Activated CD4-positive, alpha-beta T cell treated with anti-CD3 and anti-CD28 coated beads, Interleukin-2, amount 10 ng/mL, durations not matched to agents 24 days and 14 days (primary cell): ENCODE results near the gene ASPM. TPM values are rescaled to one million over a fixed set of nuclear protein-coding genes. Genes with fewer than 3 reads are reported as not detected.
A peak's percentile ranks its signal among the peaks of the same experiment; 100 is the strongest.

Experiments used
- DNase-seq: peaks from one replicate; pipeline ENCODE4 v3.0.0; 2022
- H3K27ac Mint-ChIP-seq: one replicate; pipeline ENCODE4 v1.8.0; 2022; ENCODE audit warnings: mild to moderate bottlenecking, mixed read lengths
- H3K27me3 Mint-ChIP-seq: one replicate; pipeline ENCODE4 v1.8.0; 2022; ENCODE audit warnings: mixed read lengths
- H3K36me3 Mint-ChIP-seq: one replicate; pipeline ENCODE4 v1.8.0; 2022; ENCODE audit warnings: low read depth, mild to moderate bottlenecking, mixed read lengths
- H3K4me1 Mint-ChIP-seq: one replicate; pipeline ENCODE4 v1.8.0; 2021; ENCODE audit warnings: mixed read lengths
- H3K4me3 Mint-ChIP-seq: one replicate; pipeline ENCODE4 v1.8.0; 2022; ENCODE audit warnings: mild to moderate bottlenecking, moderate library complexity, mixed read lengths
- H3K9me3 Mint-ChIP-seq: one replicate; pipeline ENCODE4 v1.8.0; 2021; ENCODE audit warnings: mixed read lengths
- intact Hi-C: fragments of 100-400 bp; cut with micrococcal nuclease; formaldehyde crosslinking; loops from one replicate; pipeline ENCODE4 v1.15.1; 2023
- total RNA-seq: library from RNA; stranded (reverse); gene quantifications from 2 replicates; pipeline ENCODE4 v1.2.3, GENCODE V29; 2022

The ASPM gene
- total RNA-seq, 1 donor from 2014 or later = 29.1 TPM

DNA sequence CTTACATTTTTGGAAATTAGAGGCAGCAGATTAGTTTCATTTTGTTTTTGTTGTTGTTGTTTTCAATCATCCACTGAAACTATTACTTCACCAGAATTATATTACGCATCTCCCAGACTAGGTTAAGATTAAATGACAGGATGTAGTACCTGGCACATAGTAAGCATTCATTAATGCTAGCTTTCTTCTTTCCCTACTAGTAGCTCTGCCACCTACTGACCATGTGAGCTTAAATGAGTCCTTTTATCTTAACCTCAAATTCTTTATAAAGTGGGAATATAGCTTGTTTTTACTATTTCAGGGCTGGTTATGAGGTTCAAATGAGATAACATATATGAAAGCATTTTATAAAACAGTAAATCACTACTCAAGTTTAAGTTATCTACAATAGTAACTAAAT, 10.2 kb upstream of the ASPM start:
- no peaks in the 10 kb centered on the region for H3K27me3 Mint-ChIP-seq
- intact Hi-C loops = no loop called here
- DNase-seq = no peak
- no peaks in the 10 kb centered on the region for H3K9me3 Mint-ChIP-seq
- peaks cover 12% of the 10 kb centered on the region for H3K36me3 Mint-ChIP-seq
- H3K27ac Mint-ChIP-seq = no peak overlapping the region
- no peak overlapping the region for H3K4me3 Mint-ChIP-seq
- H3K4me1 Mint-ChIP-seq = no peaks in the 10 kb centered on the region

DNA sequence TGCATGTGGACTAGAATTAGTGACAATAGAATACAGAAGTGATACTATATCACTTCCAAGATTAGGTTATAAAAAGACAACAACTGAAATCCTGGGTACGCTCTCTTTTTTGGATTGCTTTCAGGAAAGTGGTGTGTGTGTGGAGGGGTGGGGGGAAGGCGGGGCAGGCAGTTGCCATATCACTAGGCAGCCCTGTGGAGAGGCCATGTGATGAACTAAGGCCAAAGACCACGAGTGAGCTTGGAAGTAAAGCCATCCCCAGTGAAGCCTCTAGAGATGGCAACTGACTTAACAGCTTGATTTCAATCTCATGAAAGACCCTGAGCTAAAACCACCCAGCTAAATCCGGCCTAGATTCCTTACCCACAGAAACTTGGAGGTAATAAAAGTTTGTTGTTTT, 6.2 kb upstream of the ASPM start:
- Mint-ChIP-seq H3K36me3 (no peaks in the 10 kb centered on the region), H3K27me3 (no peaks in the 10 kb centered on the region), H3K4me1 (no peaks in the 10 kb centered on the region), H3K9me3 (no peaks in the 10 kb centered on the region), H3K27ac (no peak overlapping the region), H3K4me3 (no peak overlapping the region)
- intact Hi-C loops = no loop called here
- no peak for DNase-seq

DNA sequence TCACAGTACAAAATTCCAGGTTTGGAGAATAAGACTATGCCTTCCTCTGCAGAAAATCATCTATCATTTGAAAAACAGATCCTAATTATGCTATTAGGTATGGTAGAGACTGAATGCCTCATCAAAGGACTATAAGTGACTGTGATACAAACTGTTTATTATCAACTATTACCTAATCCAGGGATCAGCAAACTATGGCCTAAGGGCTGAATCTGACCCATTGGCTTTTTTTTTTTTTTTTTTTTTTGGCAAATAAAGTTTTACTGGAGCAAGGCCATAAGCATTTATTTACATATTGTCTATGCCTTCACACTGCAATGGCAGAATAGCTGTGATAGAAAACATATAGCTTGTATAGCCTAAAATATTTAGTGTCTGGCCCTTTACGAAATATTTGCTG, 4.7 kb upstream of the ASPM start:
- Mint-ChIP-seq H3K36me3 (no peaks in the 10 kb centered on the region), H3K4me1 (peaks cover 5% of the 10 kb centered on the region), H3K9me3 (no peaks in the 10 kb centered on the region), H3K27me3 (no peaks in the 10 kb centered on the region), H3K4me3 (no peak overlapping the region), H3K27ac (no peak overlapping the region)
- DNase-seq = no peak
- intact Hi-C loops = no loop called here

DNA sequence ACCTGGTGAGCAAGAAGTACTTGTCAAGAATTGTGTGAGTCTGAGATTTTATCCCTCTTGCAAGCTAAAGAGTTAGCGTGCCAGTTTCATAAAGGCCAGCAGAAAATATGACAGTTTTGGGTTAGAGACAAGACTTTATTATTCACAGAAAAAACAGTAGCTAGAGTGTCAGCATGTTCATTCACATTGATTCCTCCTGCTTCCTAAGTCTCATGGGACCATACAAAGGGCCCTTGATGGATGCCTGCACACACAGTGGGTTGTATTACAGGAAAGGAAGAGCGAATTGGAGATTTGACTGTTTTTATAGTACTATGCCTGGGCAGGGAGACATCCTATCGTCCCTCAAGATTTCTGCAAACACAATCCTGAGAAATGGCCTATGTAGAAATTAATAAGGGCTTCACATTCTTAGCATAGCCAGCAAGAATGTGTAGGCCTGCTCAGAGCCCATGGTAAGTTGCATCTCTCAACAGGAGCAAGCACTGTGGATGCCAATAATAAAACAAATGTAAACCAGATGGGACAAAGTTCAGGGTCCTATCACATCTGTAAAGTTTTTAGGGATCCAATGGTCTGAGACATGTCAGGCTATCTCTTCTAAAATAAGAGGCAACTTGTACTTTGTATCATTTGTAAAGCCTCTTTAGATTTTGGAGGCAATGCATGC, 4.0 kb upstream of the ASPM start:
- no peak for DNase-seq
- H3K36me3 Mint-ChIP-seq = no peaks in the 10 kb centered on the region
- intact Hi-C loops = no loop called here

DNA sequence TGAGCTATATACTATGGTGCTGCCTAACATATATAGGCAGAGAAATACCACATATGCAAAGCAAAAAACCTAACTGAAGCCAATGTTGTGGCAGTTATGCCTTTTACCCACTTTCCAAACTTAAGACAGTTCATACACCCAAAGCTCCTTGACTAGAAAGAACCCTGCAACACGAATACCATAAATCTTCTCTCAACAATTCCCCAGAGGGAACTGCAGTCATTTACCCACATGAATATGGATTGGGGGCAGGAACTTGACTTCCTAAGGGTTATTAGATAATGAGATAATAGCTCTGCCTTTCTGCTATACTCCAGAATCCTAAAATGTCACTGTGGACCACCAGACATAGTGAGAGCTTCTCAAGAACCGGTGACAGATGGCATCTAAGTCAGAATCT, 2.9 kb upstream of the ASPM start:
- H3K9me3 Mint-ChIP-seq = no peaks in the 10 kb centered on the region
- peaks cover 9% of the 10 kb centered on the region for H3K4me1 Mint-ChIP-seq
- intact Hi-C loops = loop anchor here (5.0 kb wide), 1 partner anchor 1008 kb away; the partner anchor contains the start of gene NEK7
- H3K36me3 Mint-ChIP-seq = peaks cover 2% of the 10 kb centered on the region
- H3K4me3 Mint-ChIP-seq = no peak overlapping the region
- H3K27me3 Mint-ChIP-seq = no peaks in the 10 kb centered on the region
- no peak overlapping the region for H3K27ac Mint-ChIP-seq
- no peak for DNase-seq

More for the DNA sequence above, 4.0 kb upstream of the ASPM start:
- no peak overlapping the region for H3K27ac Mint-ChIP-seq
- H3K4me3 Mint-ChIP-seq = no peak overlapping the region
- H3K4me1 Mint-ChIP-seq = peaks cover 5% of the 10 kb centered on the region
- H3K9me3 Mint-ChIP-seq = no peaks in the 10 kb centered on the region
- no peaks in the 10 kb centered on the region for H3K27me3 Mint-ChIP-seq

DNA sequence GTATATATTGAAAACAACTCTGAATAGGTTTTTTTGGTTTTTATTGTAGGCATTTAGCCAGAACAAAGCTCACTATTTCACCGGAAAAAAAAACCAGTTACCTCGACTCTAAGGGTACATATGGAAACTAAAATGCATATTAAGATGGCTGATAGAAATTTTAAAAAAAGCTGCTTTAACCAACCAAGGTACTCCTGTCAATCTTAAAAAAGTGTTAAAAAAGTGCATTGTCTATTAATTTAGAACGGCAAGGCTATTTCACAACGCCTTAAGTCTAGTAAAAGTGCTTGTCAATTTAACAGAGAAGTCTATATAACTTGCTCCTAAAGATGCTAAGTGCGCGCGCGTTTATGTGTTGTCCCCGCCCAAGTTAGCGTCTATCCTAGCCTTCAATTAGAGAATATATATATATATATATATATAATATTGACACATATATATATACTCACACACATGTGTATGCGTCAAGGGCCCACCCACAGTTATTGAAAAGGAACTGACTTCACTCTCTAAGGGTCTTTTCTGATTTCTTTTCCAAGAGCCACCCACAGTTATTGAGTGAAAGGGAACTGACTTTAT, 934 bp downstream of the ASPM start:
- Mint-ChIP-seq H3K9me3 (no peaks in the 10 kb centered on the region), H3K4me3 (peak overlapping the region; percentile 96), H3K27me3 (no peaks in the 10 kb centered on the region), H3K27ac (peak overlapping the region; percentile 95), H3K4me1 (peaks cover 33% of the 10 kb centered on the region), H3K36me3 (peaks cover 21% of the 10 kb centered on the region)
- intact Hi-C loops = loop anchor here (5.0 kb wide), 1 partner anchor 1012 kb away; the partner anchor contains the start of gene NEK7
- peak; percentile 67 for DNase-seq

DNA sequence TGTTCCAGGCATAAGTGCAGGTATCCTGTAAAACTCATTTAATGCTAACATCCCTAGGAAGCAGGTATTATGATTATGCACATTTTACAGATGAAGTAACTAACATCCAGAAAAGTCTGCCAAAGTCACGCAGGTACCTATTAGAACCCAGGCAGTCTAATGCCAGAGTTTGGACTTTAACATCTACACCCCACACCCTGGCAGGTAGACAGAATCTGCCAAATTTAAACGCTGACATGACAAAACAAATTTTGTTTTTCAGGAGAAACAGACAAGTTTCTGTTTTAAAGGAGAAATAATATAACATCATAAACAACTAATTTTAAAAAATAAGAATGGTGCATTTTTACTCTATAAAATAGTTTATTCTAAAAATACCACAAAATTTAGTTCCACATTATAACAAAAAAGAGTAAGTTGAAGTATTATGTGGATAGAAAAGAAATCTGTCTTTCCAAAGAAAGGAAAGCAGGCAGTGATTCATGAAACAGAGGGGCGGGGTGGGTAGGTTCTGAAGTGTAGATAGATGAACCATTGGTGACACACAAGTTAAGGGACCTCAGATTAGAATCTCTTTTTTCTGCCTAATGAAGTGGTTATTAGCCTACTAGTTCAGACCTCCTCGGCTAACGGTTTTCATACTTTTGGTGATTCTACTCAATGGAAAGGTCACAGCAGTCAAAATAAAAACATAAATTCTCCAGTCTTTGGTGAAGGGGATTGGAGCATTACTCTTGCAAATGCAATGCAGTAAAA, 1.7 kb downstream of the ASPM start:
- peaks cover 39% of the 10 kb centered on the region for H3K4me1 Mint-ChIP-seq
- no peak for DNase-seq
- H3K4me3 Mint-ChIP-seq = peak overlapping the region; percentile 96
- peaks cover 25% of the 10 kb centered on the region for H3K36me3 Mint-ChIP-seq
- no peaks in the 10 kb centered on the region for H3K9me3 Mint-ChIP-seq
- intact Hi-C loops = loop anchor here (5.0 kb wide), 2 partner anchors 37 to 1013 kb away; partner anchors contain the start of gene NEK7
- H3K27ac Mint-ChIP-seq = peak overlapping the region; percentile 68
- H3K27me3 Mint-ChIP-seq = no peaks in the 10 kb centered on the region

DNA sequence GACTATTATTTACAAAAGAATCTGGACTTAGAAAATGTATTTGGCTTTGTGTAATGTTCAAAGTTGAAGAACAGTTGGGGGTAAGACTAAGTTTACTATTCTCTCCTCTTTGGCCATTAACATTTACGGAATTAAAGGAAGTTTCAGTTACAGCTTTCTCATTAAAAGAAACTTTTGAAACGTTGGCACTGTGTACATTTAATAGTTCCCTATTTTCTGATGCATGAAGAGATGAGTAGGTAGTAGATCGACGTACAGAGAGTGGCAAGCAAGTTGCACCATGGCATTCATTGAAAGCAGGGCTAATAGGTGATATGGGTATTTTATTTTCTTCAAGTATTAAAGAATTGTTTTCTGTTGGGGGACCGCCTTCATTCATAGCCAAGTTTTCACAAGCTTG, 3.2 kb downstream of the ASPM start:
- Mint-ChIP-seq H3K4me1 (peaks cover 43% of the 10 kb centered on the region), H3K36me3 (peaks cover 31% of the 10 kb centered on the region), H3K27me3 (no peaks in the 10 kb centered on the region), H3K4me3 (peak overlapping the region; percentile 69), H3K27ac (peak overlapping the region; percentile 51), H3K9me3 (no peaks in the 10 kb centered on the region)
- no peak for DNase-seq
- intact Hi-C loops = loop anchor here (5.0 kb wide), 1 partner anchor 36 kb away; no protein-coding TSS in a partner anchor

DNA sequence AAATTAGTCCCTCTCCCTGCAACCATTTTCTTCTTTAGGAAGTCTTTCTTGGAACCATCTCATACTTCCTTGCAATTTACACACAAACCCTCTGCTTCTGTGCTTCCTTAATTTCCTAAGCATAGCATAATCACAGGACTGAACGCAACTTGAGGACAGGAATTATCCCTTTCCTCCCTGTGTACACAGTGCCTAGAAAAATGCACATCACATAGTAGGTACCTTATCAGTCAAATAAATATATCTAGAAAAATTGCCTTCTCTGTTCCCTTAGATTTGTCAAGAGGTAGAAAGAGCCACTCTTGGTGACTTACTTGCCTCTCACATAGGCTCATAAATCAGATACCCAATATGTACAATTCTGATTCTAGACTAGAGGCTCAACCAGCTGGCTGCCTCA, 4.9 kb downstream of the ASPM start:
- H3K4me3 Mint-ChIP-seq = peak overlapping the region; percentile 60
- no peak for DNase-seq
- peaks cover 38% of the 10 kb centered on the region for H3K36me3 Mint-ChIP-seq
- H3K9me3 Mint-ChIP-seq = no peaks in the 10 kb centered on the region
- H3K27ac Mint-ChIP-seq = no peak overlapping the region
- peaks cover 45% of the 10 kb centered on the region for H3K4me1 Mint-ChIP-seq
- intact Hi-C loops = loop anchor here (5.0 kb wide), 1 partner anchor 34 kb away; no protein-coding TSS in a partner anchor
- no peaks in the 10 kb centered on the region for H3K27me3 Mint-ChIP-seq

DNA sequence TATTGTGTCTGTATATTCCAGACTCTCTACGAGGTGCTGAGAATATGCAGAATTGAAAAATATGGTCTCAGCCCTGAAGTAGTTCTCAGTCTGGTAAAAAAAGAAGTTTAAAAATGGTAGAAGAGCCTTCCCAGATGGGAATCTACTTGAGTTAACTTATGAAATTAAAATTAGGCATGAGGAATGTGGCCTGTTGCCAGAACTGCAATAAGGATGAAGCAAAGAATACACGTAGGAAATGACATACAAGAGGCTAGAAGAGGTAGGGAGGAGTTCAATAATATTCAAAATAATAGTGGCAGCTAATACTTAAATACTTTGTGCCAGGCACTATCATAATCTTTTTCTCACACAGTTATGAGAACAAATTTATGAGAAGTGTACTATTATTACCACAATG, 6.3 kb downstream of the ASPM start:
- Mint-ChIP-seq H3K4me3 (peak overlapping the region; percentile 58), H3K9me3 (no peaks in the 10 kb centered on the region), H3K36me3 (peaks cover 38% of the 10 kb centered on the region), H3K4me1 (peaks cover 47% of the 10 kb centered on the region), H3K27me3 (no peaks in the 10 kb centered on the region), H3K27ac (peak overlapping the region; percentile 41)
- DNase-seq = no peak
- intact Hi-C loops = loop anchor here (5.0 kb wide), 1 partner anchor 33 kb away; no protein-coding TSS in a partner anchor

DNA sequence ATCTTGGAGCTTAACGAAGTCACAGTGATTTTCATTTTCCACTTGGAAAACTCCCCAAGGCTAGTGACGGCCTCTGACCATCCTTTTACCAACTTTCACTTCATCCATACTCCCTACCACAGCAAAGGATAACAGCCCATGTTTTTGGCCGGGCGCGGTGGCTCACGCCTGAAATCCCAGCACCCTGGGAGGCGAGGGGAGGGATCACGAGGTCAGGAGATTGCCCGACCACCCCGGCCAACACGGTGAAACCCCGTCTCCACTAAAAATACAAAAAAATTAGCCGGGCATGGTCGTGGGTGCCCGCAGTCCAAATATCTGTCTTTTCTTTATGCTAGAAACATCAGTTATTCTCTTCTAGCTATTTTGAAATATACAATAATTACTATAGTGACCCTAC, 7.3 kb downstream of the ASPM start:
- Mint-ChIP-seq H3K27ac (no peak overlapping the region), H3K4me3 (no peak overlapping the region), H3K4me1 (peaks cover 46% of the 10 kb centered on the region)

DNA sequence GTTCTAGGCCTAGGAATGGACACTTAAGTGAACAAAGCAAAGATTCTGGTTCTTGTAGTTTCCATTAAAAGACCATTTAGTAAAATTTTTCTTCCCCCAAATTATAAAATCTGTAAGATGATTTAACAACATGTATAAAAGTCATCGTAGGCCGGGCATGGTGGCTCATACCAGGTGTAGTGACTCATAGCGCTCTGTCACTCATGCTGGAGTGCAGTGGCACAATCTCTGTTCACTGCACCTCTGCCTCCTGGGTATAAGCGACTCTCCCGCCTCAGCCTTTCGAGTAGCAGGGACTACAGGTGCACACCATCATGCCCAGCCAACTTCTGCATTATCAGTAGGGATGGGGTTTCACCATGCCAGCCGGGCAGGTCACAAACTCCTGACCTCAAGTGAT, 9.1 kb downstream of the ASPM start:
- intact Hi-C loops = no loop called here

More for the DNA sequence above, 7.3 kb downstream of the ASPM start:
- no peaks in the 10 kb centered on the region for H3K9me3 Mint-ChIP-seq
- no peak for DNase-seq
- H3K27me3 Mint-ChIP-seq = no peaks in the 10 kb centered on the region
- peaks cover 40% of the 10 kb centered on the region for H3K36me3 Mint-ChIP-seq
- intact Hi-C loops = no loop called here

DNA sequence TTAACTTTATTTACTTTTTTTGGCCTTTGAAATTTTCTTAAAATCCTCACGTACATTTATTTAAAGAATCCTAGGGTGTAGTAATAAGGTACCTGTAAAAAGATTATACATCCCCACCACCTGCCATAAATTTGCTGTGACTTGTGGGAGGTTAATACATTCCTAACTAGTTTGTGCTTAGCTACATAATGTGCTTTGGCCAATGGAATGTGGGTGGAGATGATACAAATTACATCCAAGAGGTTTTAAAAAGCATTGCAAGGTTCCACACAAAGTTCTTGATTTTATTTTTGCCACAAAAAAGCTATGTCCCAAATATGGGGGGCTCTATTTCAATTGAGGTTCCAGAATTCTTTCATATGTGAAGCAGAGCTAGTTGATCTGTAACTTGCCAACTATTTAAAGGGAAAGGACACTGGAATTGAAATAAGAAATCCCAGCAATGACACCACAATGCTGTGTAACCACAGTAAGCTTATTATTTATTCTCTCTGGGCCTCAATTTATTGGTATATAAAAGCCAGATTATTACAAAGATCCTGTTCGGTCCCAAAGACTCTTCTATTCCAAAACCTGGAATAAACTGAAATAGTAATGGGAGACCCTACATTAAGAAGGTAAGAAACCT, 15.7 kb downstream of the ASPM start:
- Mint-ChIP-seq H3K4me3 (no peak overlapping the region), H3K27ac (no peak overlapping the region), H3K36me3 (peaks cover 33% of the 10 kb centered on the region), H3K27me3 (no peaks in the 10 kb centered on the region), H3K9me3 (no peaks in the 10 kb centered on the region), H3K4me1 (peaks cover 11% of the 10 kb centered on the region)
- no peak for DNase-seq
- intact Hi-C loops = no loop called here

More for the DNA sequence above, 9.1 kb downstream of the ASPM start:
- Mint-ChIP-seq H3K4me1 (peaks cover 35% of the 10 kb centered on the region), H3K36me3 (peaks cover 38% of the 10 kb centered on the region), H3K27ac (no peak overlapping the region), H3K9me3 (no peaks in the 10 kb centered on the region), H3K27me3 (no peaks in the 10 kb centered on the region), H3K4me3 (no peak overlapping the region)
- DNase-seq = no peak
